GM12878 (cell line): ENCODE results near the gene B3GNT3.

Source experiments
- CREB1 ChIP-seq: IDR thresholded peaks from 2 replicates; pipeline ENCODE4 v1.6.1; 2012; ENCODE audit warnings: low read depth, mild to moderate bottlenecking, inconsistent platforms
- KDM1A ChIP-seq: fragments of 200-600 bp; sonication (generic); IDR thresholded peaks from 2 replicates; pipeline ENCODE4 v1.6.1; 2016; ENCODE audit warnings: borderline replicate concordance
- NFIC ChIP-seq: IDR thresholded peaks from 2 replicates; pipeline ENCODE4 v1.6.1; 2012; ENCODE audit warnings: low read depth, mild to moderate bottlenecking, inconsistent platforms, low read length, moderate library complexity
- POLR2AphosphoS5 ChIP-seq: IDR thresholded peaks from 2 replicates; pipeline ENCODE4 v1.6.1; 2011; ENCODE audit warnings: mild to moderate bottlenecking, low read length, inconsistent platforms
- RFX5 ChIP-seq: IDR thresholded peaks from 2 replicates; pipeline ENCODE4 v1.6.1; 2011; ENCODE audit warnings: low read depth, low read length, improper control_type of control experiment
- TAF1 ChIP-seq: IDR thresholded peaks from 2 replicates; pipeline ENCODE4 v1.6.1; 2011; ENCODE audit warnings: mild to moderate bottlenecking, low read depth, low read length, borderline replicate concordance
- TARDBP ChIP-seq: IDR thresholded peaks from 2 replicates; pipeline ENCODE4 v1.6.1; 2016; ENCODE audit warnings: borderline replicate concordance
- YBX1 ChIP-seq: fragments of 450-650 bp; IDR thresholded peaks from 2 replicates; pipeline ENCODE4 v1.6.1; 2016; ENCODE audit warnings: antibody characterized with exemption
- ZBED1 ChIP-seq: IDR thresholded peaks from 2 replicates; pipeline ENCODE4 v1.6.1; 2016; ENCODE audit warnings: borderline replicate concordance
- ZNF274 ChIP-seq: IDR thresholded peaks from one replicate; pipeline ENCODE4 v1.8.0; 2011; ENCODE audit not compliant: insufficient read length, insufficient read depth
- TF ChIP-seq, protein P1 (sequence below): IDR thresholded peaks from 2 replicates; pipeline ENCODE4 v1.6.1; 2012; ENCODE audit warnings: low read depth, low read length, improper control_type of control experiment
- TF ChIP-seq, protein P2 (sequence below), 3 experiments: IDR thresholded peaks in 2 of 3; conservative IDR thresholded peaks in 1 of 3; 2 replicates each; pipeline ENCODE4 v1.5.1; 2011; ENCODE audit warnings: low read depth in 3 of 3, low read length in 3 of 3, mild to moderate bottlenecking in 3 of 3, control low read depth in 2 of 3, moderate library complexity in 2 of 3, inconsistent platforms in 1 of 3, mixed read lengths in 1 of 3; ENCODE audit not compliant: control insufficient read depth in 2 of 3, insufficient read depth in 1 of 3; ENCODE audit errors: extremely low read depth in 1 of 3
- TF ChIP-seq, protein P3 (sequence below): fragments of 450-650 bp; conservative IDR thresholded peaks from 2 replicates; pipeline ENCODE4 v1.6.1; 2017; ENCODE audit warnings: mild to moderate bottlenecking, moderate library complexity
- TF ChIP-seq, protein P4 (sequence below): IDR thresholded peaks from 2 replicates; pipeline ENCODE4 v1.6.1; 2012; ENCODE audit warnings: low read length, inconsistent platforms

DNA sequence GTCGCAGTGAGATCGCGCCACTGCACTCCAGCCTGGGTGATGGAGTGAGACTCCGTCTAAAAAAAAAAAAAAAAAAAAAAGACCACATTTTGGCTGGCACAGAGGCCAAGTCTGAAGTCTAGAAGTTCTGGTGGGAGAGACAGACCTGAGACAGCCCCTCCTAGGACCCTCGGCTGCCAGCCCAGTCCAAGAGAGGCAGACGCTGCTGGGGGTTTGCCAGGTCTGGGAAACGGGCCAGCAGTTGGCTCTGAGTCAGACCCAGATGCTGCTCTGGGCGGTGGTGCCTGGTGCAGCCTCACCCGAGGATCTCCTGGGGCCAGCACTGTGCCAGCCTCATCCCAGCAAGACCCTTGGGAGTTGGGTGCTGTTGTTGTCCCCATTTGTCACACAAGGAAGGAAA, 37.8 kb upstream of the B3GNT3 start:
- TF ChIP-seq, protein P1, sequence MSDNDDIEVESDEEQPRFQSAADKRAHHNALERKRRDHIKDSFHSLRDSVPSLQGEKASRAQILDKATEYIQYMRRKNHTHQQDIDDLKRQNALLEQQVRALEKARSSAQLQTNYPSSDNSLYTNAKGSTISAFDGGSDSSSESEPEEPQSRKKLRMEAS, result no peak
- no peak for TF ChIP-seq ZBED1
- TF ChIP-seq ZNF274, result no peak
- TF ChIP-seq, protein P2, sequence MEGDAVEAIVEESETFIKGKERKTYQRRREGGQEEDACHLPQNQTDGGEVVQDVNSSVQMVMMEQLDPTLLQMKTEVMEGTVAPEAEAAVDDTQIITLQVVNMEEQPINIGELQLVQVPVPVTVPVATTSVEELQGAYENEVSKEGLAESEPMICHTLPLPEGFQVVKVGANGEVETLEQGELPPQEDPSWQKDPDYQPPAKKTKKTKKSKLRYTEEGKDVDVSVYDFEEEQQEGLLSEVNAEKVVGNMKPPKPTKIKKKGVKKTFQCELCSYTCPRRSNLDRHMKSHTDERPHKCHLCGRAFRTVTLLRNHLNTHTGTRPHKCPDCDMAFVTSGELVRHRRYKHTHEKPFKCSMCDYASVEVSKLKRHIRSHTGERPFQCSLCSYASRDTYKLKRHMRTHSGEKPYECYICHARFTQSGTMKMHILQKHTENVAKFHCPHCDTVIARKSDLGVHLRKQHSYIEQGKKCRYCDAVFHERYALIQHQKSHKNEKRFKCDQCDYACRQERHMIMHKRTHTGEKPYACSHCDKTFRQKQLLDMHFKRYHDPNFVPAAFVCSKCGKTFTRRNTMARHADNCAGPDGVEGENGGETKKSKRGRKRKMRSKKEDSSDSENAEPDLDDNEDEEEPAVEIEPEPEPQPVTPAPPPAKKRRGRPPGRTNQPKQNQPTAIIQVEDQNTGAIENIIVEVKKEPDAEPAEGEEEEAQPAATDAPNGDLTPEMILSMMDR (IDR thresholded peaks at IDR 0.05 in 2 of 3, conservative IDR thresholded peaks at IDR 0.05 in 1 of 3; ENCODE audit: control insufficient read depth in 2 of 3, extremely low read depth in 1 of 3, insufficient read depth in 1 of 3, low read depth in 3 of 3, low read length in 3 of 3), result no peak
- TF ChIP-seq POLR2AphosphoS5, result no peak
- TF ChIP-seq TARDBP, result no peak
- TF ChIP-seq, protein P3, sequence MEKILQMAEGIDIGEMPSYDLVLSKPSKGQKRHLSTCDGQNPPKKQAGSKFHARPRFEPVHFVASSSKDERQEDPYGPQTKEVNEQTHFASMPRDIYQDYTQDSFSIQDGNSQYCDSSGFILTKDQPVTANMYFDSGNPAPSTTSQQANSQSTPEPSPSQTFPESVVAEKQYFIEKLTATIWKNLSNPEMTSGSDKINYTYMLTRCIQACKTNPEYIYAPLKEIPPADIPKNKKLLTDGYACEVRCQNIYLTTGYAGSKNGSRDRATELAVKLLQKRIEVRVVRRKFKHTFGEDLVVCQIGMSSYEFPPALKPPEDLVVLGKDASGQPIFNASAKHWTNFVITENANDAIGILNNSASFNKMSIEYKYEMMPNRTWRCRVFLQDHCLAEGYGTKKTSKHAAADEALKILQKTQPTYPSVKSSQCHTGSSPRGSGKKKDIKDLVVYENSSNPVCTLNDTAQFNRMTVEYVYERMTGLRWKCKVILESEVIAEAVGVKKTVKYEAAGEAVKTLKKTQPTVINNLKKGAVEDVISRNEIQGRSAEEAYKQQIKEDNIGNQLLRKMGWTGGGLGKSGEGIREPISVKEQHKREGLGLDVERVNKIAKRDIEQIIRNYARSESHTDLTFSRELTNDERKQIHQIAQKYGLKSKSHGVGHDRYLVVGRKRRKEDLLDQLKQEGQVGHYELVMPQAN, result no peak
- TF ChIP-seq CREB1, result no peak
- no peak for TF ChIP-seq YBX1
- no peak for TF ChIP-seq TAF1
- no peak for TF ChIP-seq RFX5
- TF ChIP-seq KDM1A, result no peak
- TF ChIP-seq, protein P4, sequence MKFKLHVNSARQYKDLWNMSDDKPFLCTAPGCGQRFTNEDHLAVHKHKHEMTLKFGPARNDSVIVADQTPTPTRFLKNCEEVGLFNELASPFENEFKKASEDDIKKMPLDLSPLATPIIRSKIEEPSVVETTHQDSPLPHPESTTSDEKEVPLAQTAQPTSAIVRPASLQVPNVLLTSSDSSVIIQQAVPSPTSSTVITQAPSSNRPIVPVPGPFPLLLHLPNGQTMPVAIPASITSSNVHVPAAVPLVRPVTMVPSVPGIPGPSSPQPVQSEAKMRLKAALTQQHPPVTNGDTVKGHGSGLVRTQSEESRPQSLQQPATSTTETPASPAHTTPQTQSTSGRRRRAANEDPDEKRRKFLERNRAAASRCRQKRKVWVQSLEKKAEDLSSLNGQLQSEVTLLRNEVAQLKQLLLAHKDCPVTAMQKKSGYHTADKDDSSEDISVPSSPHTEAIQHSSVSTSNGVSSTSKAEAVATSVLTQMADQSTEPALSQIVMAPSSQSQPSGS, result no peak
- TF ChIP-seq NFIC, result no peak
